ENCODE measurements around the gene PLA2G4B.

- TF ChIP-seq CTCF (IDR thresholded peaks at IDR 0.05; ENCODE audit: insufficient read depth, low read depth, low read length) (no peak), EZH2 (IDR thresholded peaks at IDR 0.05; ENCODE audit: insufficient read depth, low read length) (no peak)
Measured at GRCh38 chr15:41865490-41866055, 26.9 kb downstream of the PLA2G4B start.

Data from astrocyte (in vitro differentiated cells and primary cell).